ENCODE results near the gene VAV3.

The VAV3 gene

GRCh38 chr1:107766533-107766932 lies 198.4 kb downstream of the VAV3 start:
- no peak for DNase-seq (ENCODE audit: extremely low read depth, low read depth)
- TF ChIP-seq CTCF (IDR thresholded peaks at IDR 0.05; ENCODE audit: low read depth, low read length, missing control alignments) = no peak

GRCh38 chr1:107762751-107763390 lies 202.1 kb downstream of the VAV3 start:
- H3K4me3 ChIP-seq (replicated peaks; ENCODE audit: low read depth, low read length) = no peak overlapping the region
- no peak for TF ChIP-seq CTCF (IDR thresholded peaks at IDR 0.05; ENCODE audit: low read depth, low read length, missing control alignments)
- DNase-seq (ENCODE audit: extremely low read depth, low read depth) = no peak

More at GRCh38 chr1:107766533-107766932, 198.4 kb downstream of the VAV3 start:
- H3K4me3 ChIP-seq (replicated peaks; ENCODE audit: low read depth, low read length) = no peak overlapping the region

- no peak for TF ChIP-seq CTCF (IDR thresholded peaks at IDR 0.05; ENCODE audit: low read depth, low read length, missing control alignments)
- no peak overlapping the region for H3K4me3 ChIP-seq (replicated peaks; ENCODE audit: low read depth, low read length)
- no peak for DNase-seq (ENCODE audit: extremely low read depth, low read depth)
These were observed 204.9 kb downstream of the VAV3 start for GRCh38 chr1:107760065-107760464.

- no peak overlapping the region for H3K4me3 ChIP-seq (replicated peaks; ENCODE audit: low read depth, low read length)
- peak; percentile 77 for TF ChIP-seq CTCF (IDR thresholded peaks at IDR 0.05; ENCODE audit: low read depth, low read length, missing control alignments)
- DNase-seq (ENCODE audit: extremely low read depth, low read depth) = peak; percentile 20
These were observed 214.5 kb downstream of the VAV3 start for GRCh38 chr1:107750364-107750959.

GRCh38 chr1:107748531-107748930 lies 216.4 kb downstream of the VAV3 start:
- DNase-seq (ENCODE audit: extremely low read depth, low read depth) = no peak
- peak; percentile 5 for TF ChIP-seq CTCF (IDR thresholded peaks at IDR 0.05; ENCODE audit: low read depth, low read length, missing control alignments)
- no peak overlapping the region for H3K4me3 ChIP-seq (replicated peaks; ENCODE audit: low read depth, low read length)

- H3K4me3 ChIP-seq (replicated peaks; ENCODE audit: low read depth, low read length) = no peak overlapping the region
- TF ChIP-seq CTCF (IDR thresholded peaks at IDR 0.05; ENCODE audit: low read depth, low read length, missing control alignments) = no peak
- no peak for DNase-seq (ENCODE audit: extremely low read depth, low read depth)
These were observed 223.7 kb downstream of the VAV3 start for GRCh38 chr1:107741242-107741641.

All from HFF-Myc (cell line).